Body of pancreas (tissue), 4 donors: ENCODE data around the gene ATP8B2.

ENCODE experiments used
- CTCF ChIP-seq, 7 experiments: fragments of 450-650 bp in 4 of 7; fragments of 200-600 bp in 3 of 7; sonication (generic) in 3 of 7; IDR thresholded peaks; one replicate each; pipeline ENCODE4 v1.5.1; 2016 to 2019; ENCODE audit warnings: antibody characterized with exemption in 7 of 7
- POLR2A ChIP-seq, 3 donors: fragments of 450-650 bp; IDR thresholded peaks; one replicate each; pipeline ENCODE4 v1.6.1; 2016; ENCODE audit warnings: antibody characterized with exemption in 3 of 3, mild to moderate bottlenecking in 2 of 3

GRCh38 chr1:154360288-154360687 lies 35.0 kb downstream of the ATP8B2 start:
- TF ChIP-seq CTCF (IDR thresholded peaks at IDR 0.05): no peak
- TF ChIP-seq POLR2A (IDR thresholded peaks at IDR 0.05): no peak
